Kidney (tissue), 14 donors: ENCODE data around the gene CRIP3. TPM values are rescaled to one million over a fixed set of nuclear protein-coding genes. Genes with fewer than 3 reads are reported as not detected.

ENCODE experiments used
- DNase-seq, 5 donors: peaks; one replicate each; pipeline ENCODE4 v3.0.0-alpha.2; 2013 to 2020
- FAIRE-seq: peaks from 2 replicates; lab custom pipeline; 2012; peaks lifted over from hg19 to GRCh38; lab: Jason Lieb, UNC
- H3K27ac ChIP-seq, 2 donors: one replicate each; pipeline ENCODE4 v1.7.0; 2013; ENCODE audit warnings: low read depth in 2 of 2, low read length in 2 of 2, inconsistent platforms in 1 of 2
- H3K27me3 ChIP-seq: one replicate; pipeline ENCODE4 v1.7.1; 2013; ENCODE audit warnings: low read length, inconsistent platforms; ENCODE audit not compliant: control insufficient read depth, insufficient read depth
- H3K36me3 ChIP-seq, 3 donors: one replicate each; pipeline versions ENCODE4 v1.7.0 to v1.7.1; 2013; ENCODE audit warnings: low read length in 3 of 3, control low read depth in 1 of 3, inconsistent platforms in 1 of 3; ENCODE audit not compliant: insufficient read depth in 3 of 3, control insufficient read depth in 2 of 3
- H3K4me1 ChIP-seq, 3 donors: one replicate each; pipeline versions ENCODE4 v1.7.0 to v1.7.1; 2013; ENCODE audit warnings: low read length in 3 of 3, inconsistent platforms in 1 of 3, low read depth in 1 of 3; ENCODE audit not compliant: control insufficient read depth in 2 of 3, insufficient read depth in 2 of 3
- H3K4me3 ChIP-seq, 3 donors: one replicate each; pipeline versions ENCODE4 v1.7.0 to v1.8.1; 2013; ENCODE audit warnings: low read length in 3 of 3, control low read depth in 1 of 3, inconsistent platforms in 1 of 3
- H3K9ac ChIP-seq, 3 donors: one replicate each; pipeline versions ENCODE4 v1.7.0 to v1.7.1; 2013; ENCODE audit warnings: low read length in 3 of 3, control low read depth in 1 of 3, inconsistent platforms in 1 of 3
- H3K9me3 ChIP-seq, 3 donors: one replicate each; pipeline versions ENCODE4 v1.7.0 to v1.7.1; 2013; ENCODE audit warnings: low read length in 3 of 3, control low read depth in 1 of 3, inconsistent platforms in 1 of 3; ENCODE audit not compliant: control insufficient read depth in 2 of 3, insufficient read depth in 1 of 3
- CTCF ChIP-seq: IDR thresholded peaks from 3 replicates; pipeline ENCODE4 v1.5.1; 2012; ENCODE audit warnings: mild to moderate bottlenecking, moderate library complexity, borderline replicate concordance; ENCODE audit not compliant: insufficient read depth; ENCODE audit errors: extremely low read depth
- intact Hi-C: fragments of 100-400 bp; cut with DNase I; formaldehyde crosslinking; loops from one replicate; pipeline ENCODE4 v1.11.1; 2022
- polyA plus RNA-seq: library from polyadenylated mRNA; stranded (reverse); fragments of 350-450 nt; fragmentation: Illumina TruSeq; extraction: RNeasy Lipid Tissue Mini Kit (QIAGEN cat#74804); gene quantifications from one replicate; pipeline ENCODE4 v1.2.3, GENCODE V29; 2014; ENCODE audit warnings: low read depth, low replicate concordance; ENCODE audit not compliant: insufficient read depth
- total RNA-seq: library from RNA; stranded (reverse); fragmentation: NEBNext Ultra II Directional; extraction: Animal tissue kit (Norgen Biotek cat#: 25700); gene quantifications from one replicate; pipeline ENCODE4 v1.2.1, GENCODE V29; 2021
- donor health status: control.
- donor health status: control.
- donor health status: control.
- donor health status: control.
- donor health status: control.
- donor health status: DM: yes; HTN: yes; CAD: no.
- donor health status: Normal renal cell carcinoma (clear cell type).

CRIP3 gene
- total and polyA plus RNA-seq, 2 donors from 2014 or later, result 5.6 to 14.3 TPM

- no peak for TF ChIP-seq CTCF
- Histone ChIP-seq H3K9ac (no peak overlapping the region), H3K4me1 (no peaks in the 10 kb centered on the region), H3K4me3 (no peak overlapping the region), H3K27me3 (no peaks in the 10 kb centered on the region), H3K9me3 (no peaks in the 10 kb centered on the region), H3K27ac (no peak overlapping the region), H3K36me3 (no peaks in the 10 kb centered on the region)
- DNase-seq (no peak), FAIRE-seq (no peak)
- intact Hi-C loops, result loop anchor here (10.0 kb wide), 1 partner anchor 74 kb away; no protein-coding TSS in a partner anchor
Measured at GRCh38 chr6:43260791-43261190, 47.8 kb downstream of the CRIP3 start.

- Histone ChIP-seq H3K4me3 (no peak overlapping the region), H3K9ac (no peak overlapping the region), H3K9me3 (no peaks in the 10 kb centered on the region), H3K4me1 (no peaks in the 10 kb centered on the region), H3K27me3 (no peaks in the 10 kb centered on the region), H3K27ac (no peak overlapping the region), H3K36me3 (no peaks in the 10 kb centered on the region)
- intact Hi-C loops, result no loop called here
- TF ChIP-seq CTCF, result no peak
- peak in 1 of 5 donors; percentile 58 for DNase-seq
- no peak for FAIRE-seq
Measured at GRCh38 chr6:43258807-43259686, 49.6 kb downstream of the CRIP3 start.

GRCh38 chr6:43258180-43258579 is 50.4 kb downstream of the CRIP3 start:
- Histone ChIP-seq H3K36me3 (no peaks in the 10 kb centered on the region), H3K4me1 (no peaks in the 10 kb centered on the region), H3K9me3 (no peaks in the 10 kb centered on the region), H3K4me3 (no peak overlapping the region), H3K27ac (no peak overlapping the region), H3K9ac (no peak overlapping the region), H3K27me3 (no peaks in the 10 kb centered on the region)
- TF ChIP-seq CTCF, result no peak
- FAIRE-seq (no peak), DNase-seq (peak in 1 of 5 donors; percentile 8)
- intact Hi-C loops, result no loop called here
